SIG-M5 treated with dmso at 0.1 percent for 504 hours (cell line): ENCODE data around the gene OVCH1.
A peak's percentile ranks its signal among the peaks of the same experiment; 100 is the strongest.
"Not testable (repeated sequence)": the region's sequence is repeated elsewhere in the genome, so short reads cannot be mapped to it uniquely, and the experiment has no call there.

Source experiments
- DNase-seq: peaks from one replicate; lab custom pipeline; 2025; ENCODE audit not compliant: unreplicated experiment; lab: John Stamatoyannopoulos, UW

OVCH1 gene

GRCh38 chr12:29414368-29414767 is 83.1 kb downstream of the OVCH1 start:
- DNase-seq, result no peak

DNA sequence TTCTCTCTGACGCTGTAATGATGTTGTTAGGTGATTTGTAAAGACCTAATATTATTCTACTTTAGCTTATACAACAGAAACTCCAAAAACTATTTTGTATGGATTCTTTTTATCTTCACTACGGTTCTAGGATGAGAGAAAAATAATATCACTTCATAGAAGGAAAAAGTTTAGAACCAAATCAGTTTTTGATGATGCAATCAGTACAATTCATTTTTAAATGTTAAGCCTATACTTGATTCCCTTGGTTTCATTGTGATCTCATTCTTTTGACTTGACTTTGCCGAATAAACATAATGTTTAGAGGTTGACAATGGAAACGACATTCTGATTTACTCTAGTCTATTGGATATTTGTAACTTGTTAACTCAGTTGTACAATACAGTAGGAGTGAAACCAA is 91.9 kb downstream of the OVCH1 start:
- DNase-seq, result no peak

GRCh38 chr12:29403991-29404390 is 93.5 kb downstream of the OVCH1 start:
- no peak for DNase-seq

- DNase-seq, result no peak
Observed at GRCh38 chr12:29402437-29402836, 95.0 kb downstream of the OVCH1 start.

GRCh38 chr12:29398495-29398894 is 99.0 kb downstream of the OVCH1 start:
- no peak for DNase-seq

- no peak for DNase-seq
Observed at GRCh38 chr12:29396774-29397173, 100.7 kb downstream of the OVCH1 start.

DNA sequence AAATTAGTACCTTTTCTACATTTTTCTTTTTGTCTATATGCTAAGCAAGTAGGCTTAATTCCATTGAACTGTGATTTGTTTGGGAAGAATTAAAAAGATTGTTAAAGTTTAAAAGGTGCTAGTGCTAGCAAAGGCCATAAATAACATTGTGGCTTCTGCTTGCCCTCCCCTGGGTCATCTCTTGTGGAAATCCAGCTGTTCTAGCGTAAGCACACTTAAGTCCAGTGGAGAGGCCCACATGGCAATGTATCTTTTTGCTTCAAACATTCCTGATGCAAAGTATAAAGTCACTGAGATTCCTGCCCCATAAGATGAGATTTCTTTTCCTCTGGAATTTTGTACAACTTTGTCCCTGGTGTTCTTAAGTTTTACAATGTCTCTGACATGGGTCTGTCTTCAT is 102.1 kb downstream of the OVCH1 start:
- DNase-seq, result no peak

DNA sequence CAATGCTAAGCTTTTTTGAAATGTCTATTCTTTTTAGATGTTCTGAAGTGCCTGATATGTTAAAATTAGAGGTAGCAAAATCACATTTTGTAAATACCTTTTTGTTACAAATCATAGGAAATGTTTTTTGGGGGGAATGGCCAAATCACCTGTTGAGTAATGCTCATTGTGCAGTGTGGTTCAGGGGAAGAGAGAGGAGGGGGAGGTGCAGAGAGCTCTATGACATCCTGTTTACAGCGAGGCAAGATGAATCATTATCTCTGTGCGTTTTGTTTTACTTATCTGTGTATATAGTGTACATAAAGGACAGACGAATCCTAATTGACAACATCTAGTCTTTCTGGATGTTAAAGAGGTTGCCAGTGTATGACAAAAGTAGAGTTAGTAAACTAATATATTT is 107.1 kb downstream of the OVCH1 start:
- not testable (repeated sequence) for DNase-seq

GRCh38 chr12:29389295-29389919 is 108.1 kb downstream of the OVCH1 start:
- DNase-seq, result no peak

DNA sequence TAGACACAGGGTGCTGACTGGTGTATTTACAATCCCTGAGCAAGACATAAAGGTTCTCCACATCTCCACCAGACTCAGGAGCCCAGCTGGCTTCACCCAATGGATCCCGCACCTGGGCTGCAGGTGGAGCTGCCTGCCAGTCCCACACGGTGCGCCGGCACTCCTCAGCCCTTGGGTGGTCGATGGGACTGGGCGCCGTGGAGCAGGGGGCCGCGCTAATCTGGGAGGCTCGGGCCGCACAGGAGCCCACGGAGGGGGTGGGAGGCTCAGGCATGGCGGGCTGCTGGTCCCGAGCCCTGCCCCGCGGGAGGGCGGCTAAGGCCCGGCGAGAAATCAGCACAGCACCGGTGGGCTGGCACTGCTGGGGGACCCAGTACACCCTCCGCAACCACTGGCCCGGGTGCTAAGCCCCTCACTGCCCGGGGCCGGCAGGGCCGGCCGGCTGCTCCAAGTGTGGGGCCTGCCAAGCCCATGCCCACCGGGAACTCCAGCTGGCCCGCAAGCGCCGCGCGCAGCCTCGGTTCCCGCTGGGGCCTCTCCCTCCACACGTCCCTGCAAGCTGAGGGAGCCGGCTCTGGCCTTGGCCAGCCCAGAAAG is 111.3 kb downstream of the OVCH1 start:
- DNase-seq, result not testable (repeated sequence)

GRCh38 chr12:29385194-29385593 is 112.3 kb downstream of the OVCH1 start:
- DNase-seq, result not testable (repeated sequence)

DNA sequence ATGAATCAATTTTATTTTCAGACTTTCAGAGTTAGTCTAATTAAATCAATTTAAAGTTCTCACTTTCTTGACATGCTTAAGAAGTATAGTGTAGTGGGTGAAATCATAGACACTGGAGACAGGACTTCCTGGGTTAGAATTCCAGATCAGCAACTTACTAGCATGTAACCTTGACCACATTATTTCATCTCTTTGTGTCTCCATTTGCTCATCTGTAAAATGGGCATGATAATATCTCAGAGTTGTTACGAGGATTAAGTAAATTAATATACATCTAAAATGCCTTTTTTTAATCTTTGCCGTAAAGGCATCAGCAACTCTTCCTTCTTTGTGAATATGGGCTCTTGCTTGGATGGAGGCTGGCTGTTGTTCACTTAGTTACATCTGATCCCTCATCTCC is 115.2 kb downstream of the OVCH1 start:
- DNase-seq, result no peak

DNA sequence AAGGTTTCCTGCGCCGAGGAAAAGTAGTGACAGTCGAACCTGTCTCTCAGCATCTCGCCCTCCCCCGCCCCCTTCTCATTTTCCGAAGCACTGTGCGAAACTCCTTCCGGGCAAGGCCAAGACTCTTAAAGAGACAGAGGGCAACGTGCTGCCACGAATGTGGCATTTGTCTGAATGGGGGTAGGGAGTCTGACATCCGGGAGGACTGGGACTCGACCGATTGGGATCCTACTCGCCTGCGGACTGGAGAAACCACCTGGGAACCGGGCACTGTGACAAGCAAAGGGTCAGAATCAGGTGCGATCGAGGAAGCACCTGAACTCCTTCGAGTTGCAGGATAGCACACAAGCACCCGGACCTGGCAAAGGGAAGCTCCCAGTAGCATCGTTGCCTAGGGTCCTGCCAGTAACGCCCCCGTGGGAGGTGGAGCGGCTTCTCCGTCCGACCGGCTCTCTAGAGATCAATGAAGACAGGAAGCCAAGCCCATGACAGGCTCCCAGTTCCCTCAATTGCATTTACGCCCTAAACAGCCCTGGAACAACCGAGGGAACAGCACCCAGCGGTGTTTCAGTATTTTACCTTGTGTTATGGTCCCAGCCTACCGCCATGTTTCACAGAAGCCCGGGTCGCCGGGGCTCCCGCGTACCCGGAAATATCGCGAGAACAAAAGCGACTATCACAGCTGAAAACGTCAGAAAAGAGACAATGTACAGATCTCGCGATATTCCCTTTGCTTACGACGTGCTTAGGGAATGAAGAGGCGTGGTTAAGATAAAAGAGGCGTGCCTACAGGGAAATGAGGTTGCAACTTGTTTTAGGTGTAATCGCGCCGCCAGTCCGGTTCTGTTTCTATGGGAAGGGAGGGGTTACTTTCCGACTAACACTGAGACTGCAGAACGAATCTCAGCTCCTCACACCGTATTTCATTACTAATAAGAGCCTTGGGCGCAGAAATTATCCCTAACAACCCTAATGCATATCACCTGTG is 116.7 kb downstream of the OVCH1 start, which contains the start of gene ERGIC2:
ERGIC2 (minus strand) TSS at position 637 of the 988 bp plus-strand sequence. CDS start 9,539 bp downstream, outside the sequence.
- DNase-seq, result peak; percentile 100
